Prostate gland (tissue), 2 donors: ENCODE measurements around the gene PPP1R13B. TPM values are rescaled to one million over a fixed set of nuclear protein-coding genes. Genes with fewer than 3 reads are reported as not detected.
A peak's percentile ranks its signal among the peaks of the same experiment; 100 is the strongest.

ENCODE experiments used
- DNase-seq: peaks from one replicate; pipeline ENCODE4 v3.0.0-alpha.2; 2019; ENCODE audit warnings: low spot score
- H3K27ac ChIP-seq, 2 donors: fragments of 200-600 bp; sonication (generic); 2 replicates each; pipeline ENCODE4 v1.5.1; 2017 to 2019
- H3K27me3 ChIP-seq: fragments of 200-600 bp; sonication (generic); replicated peaks from 2 replicates; pipeline ENCODE4 v1.5.1; 2019; ENCODE audit not compliant: insufficient read depth
- H3K36me3 ChIP-seq, 2 donors: fragments of 200-600 bp; sonication (generic); 1 replicate in 1 of 2; 2 replicates in 1 of 2; pipeline versions ENCODE4 v1.5.1 to v1.8.1; 2017 to 2019
- H3K4me1 ChIP-seq: fragments of 200-600 bp; sonication (generic); replicated peaks from 2 replicates; pipeline ENCODE4 v1.5.1; 2019
- H3K4me3 ChIP-seq, 2 donors: fragments of 200-600 bp; sonication (generic); 2 replicates each; pipeline ENCODE4 v1.5.1; 2017 to 2019
- H3K9me3 ChIP-seq: fragments of 200-600 bp; sonication (generic); 2 replicates; pipeline ENCODE4 v1.5.1; 2017
- POLR2A ChIP-seq: fragments of 450-650 bp; IDR thresholded peaks from one replicate; pipeline ENCODE4 v1.6.1; 2016; ENCODE audit warnings: antibody characterized with exemption, mild to moderate bottlenecking
- POLR2AphosphoS5 ChIP-seq: sonication (generic); formaldehyde crosslinking; IDR thresholded peaks from one replicate; pipeline ENCODE4 v1.6.1; 2017; ENCODE audit warnings: antibody characterized with exemption
- WGBS: methylation state at CpG from one replicate; pipeline ENCODE4 v1.1.5; 2018; 5-methylcytosine and 5-hydroxymethylcytosine counted together
- intact Hi-C: fragments of 100-400 bp; cut with DNase I; formaldehyde crosslinking; loops from one replicate; pipeline ENCODE4 v1.14.2; 2022
- total RNA-seq, 2 donors: library from RNA; depleted of rRNA; stranded (reverse); fragments of >200 nt; gene quantifications; one replicate each; pipeline ENCODE4 v1.1.0, GENCODE V29; 2016
- TF ChIP-seq, protein P1 (sequence below), 4 experiments: fragments of 200-600 bp in 2 of 4; fragments of 450-650 bp in 2 of 4; sonication (generic) in 2 of 4; IDR thresholded peaks; 1 replicate in 3 of 4; 2 replicates in 1 of 4; pipeline ENCODE4 v1.5.1; 2016 to 2019; ENCODE audit warnings: antibody characterized with exemption in 4 of 4, mild to moderate bottlenecking in 2 of 4, moderate library complexity in 2 of 4

PPP1R13B gene
- total RNA-seq, 2 donors from 2014 or later: 48.2 to 64.6 TPM

DNA sequence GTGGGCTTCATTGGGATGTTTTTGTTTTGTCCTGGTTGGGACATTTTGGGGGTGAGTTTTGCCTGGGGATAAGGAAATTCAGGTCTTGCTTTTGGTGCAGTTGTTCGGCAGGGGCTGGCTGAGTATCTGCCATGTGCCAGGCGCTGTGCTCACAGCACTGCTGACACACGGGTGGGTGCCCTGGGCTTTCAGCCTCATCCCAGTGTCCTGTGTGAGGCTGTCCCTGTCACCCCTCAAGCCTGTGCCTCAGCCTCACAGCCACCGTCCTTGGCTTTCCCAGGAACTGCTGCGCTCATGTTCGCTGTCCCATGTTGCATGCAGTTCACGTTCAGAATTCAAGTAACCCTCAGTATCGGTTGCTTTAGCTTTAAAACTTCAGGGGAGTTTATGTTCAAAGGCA lies 157.0 kb downstream of the PPP1R13B start:
- H3K36me3 ChIP-seq: peaks cover 0 to 15% of the 10 kb centered on the region in 2 donors
- WGBS: 88% methylated on average over 8 of the region's 8 CpGs
- H3K27me3 ChIP-seq: no peaks in the 10 kb centered on the region
- intact Hi-C loops: no loop called here
- DNase-seq: no peak
- H3K27ac ChIP-seq: no peak overlapping the region
- no peak overlapping the region for H3K4me3 ChIP-seq
- H3K4me1 ChIP-seq: peaks cover 12% of the 10 kb centered on the region
- H3K9me3 ChIP-seq: no peaks in the 10 kb centered on the region
- no peak for TF ChIP-seq POLR2A
- no peak for TF ChIP-seq POLR2AphosphoS5
- TF ChIP-seq, protein P1, sequence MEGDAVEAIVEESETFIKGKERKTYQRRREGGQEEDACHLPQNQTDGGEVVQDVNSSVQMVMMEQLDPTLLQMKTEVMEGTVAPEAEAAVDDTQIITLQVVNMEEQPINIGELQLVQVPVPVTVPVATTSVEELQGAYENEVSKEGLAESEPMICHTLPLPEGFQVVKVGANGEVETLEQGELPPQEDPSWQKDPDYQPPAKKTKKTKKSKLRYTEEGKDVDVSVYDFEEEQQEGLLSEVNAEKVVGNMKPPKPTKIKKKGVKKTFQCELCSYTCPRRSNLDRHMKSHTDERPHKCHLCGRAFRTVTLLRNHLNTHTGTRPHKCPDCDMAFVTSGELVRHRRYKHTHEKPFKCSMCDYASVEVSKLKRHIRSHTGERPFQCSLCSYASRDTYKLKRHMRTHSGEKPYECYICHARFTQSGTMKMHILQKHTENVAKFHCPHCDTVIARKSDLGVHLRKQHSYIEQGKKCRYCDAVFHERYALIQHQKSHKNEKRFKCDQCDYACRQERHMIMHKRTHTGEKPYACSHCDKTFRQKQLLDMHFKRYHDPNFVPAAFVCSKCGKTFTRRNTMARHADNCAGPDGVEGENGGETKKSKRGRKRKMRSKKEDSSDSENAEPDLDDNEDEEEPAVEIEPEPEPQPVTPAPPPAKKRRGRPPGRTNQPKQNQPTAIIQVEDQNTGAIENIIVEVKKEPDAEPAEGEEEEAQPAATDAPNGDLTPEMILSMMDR (IDR thresholded peaks at IDR 0.05): no peak

DNA sequence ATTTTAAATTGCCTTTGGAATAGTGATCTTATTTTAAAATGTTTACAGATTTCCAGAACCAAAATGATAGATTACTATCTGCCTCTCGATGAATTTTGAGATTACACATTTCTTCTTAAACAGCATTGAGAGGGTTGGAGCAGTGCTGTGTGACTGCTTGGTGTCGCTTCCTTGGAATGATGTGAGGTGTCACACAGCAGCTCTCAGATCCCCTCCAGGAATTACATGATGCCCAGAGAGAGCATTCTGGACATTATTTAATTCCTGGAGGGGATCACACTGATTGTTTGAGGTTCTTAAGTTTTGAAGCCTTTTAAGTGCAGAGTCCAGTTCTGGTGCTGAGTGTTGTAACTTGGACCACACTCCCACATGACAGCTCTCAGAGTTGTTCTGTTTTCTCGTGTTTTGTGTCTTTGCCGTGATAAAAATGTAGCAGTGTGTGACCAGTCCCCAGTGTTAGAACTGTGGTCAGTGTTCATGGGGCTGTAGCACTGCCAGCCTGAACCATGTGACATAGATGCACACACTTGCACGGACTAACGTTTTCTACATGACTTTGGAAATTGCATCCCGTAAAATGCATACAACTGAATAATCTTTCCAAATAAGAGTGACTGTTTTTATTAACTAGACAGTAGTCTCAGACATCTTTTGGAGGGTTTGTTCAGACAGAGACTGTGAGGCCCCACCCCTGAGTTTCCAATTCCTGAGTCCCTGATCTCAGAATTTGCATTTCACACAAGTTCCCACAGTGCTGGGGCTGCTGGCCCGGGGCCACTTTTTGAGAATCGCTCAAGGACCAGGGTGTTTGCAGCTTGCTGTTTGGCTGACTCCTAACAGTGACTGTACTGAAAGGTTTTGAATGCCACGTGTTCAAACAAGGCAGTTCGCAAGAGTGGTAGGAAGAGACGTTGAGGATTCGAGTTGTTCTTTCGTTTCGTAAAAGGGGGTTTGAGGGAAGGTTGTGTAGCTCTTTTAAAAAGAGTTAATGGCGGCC lies 158.2 kb downstream of the PPP1R13B start:
- 31% methylated on average over 16 of the region's 16 CpGs for WGBS
- TF ChIP-seq, protein P1 (IDR thresholded peaks at IDR 0.05): no peak
- TF ChIP-seq POLR2AphosphoS5 (no peak), POLR2A (no peak)
- no peaks in the 10 kb centered on the region for H3K27me3 ChIP-seq
- H3K4me3 ChIP-seq: no peak overlapping the region
- H3K27ac ChIP-seq: peak overlapping the region in 1 of 2 donors; percentile 9
- intact Hi-C loops: no loop called here
- peak; percentile 8 for DNase-seq
- peaks cover 12% of the 10 kb centered on the region for H3K4me1 ChIP-seq
- no peaks in the 10 kb centered on the region for H3K9me3 ChIP-seq
- H3K36me3 ChIP-seq: peaks cover 0 to 13% of the 10 kb centered on the region in 2 donors

DNA sequence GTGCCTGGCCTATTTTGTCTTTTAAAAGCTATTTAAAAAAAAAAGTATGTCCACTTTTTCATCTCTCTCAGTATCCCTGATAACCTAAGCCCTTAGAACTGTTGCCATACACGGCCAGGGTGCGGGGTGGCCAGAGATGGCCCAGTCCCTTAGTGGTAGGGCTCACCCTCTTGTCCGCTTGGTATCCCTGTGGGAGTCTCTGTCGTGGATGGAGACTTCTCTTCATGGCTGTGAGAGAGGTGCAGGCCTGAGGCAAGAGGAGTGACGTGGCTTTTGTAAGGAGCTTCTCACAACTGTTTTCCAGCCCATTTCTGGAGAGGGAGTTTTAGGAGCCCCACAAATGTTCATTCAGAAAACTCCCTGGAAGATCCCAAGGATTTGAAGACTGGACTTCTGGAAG lies 158.9 kb downstream of the PPP1R13B start:
- TF ChIP-seq POLR2AphosphoS5: no peak
- TF ChIP-seq, protein P1 (IDR thresholded peaks at IDR 0.05): no peak
- TF ChIP-seq POLR2A: no peak
- no peak for DNase-seq
- intact Hi-C loops: no loop called here
- WGBS: 83% methylated on average over 5 of the region's 5 CpGs
- H3K4me3 ChIP-seq: no peak overlapping the region
- no peaks in the 10 kb centered on the region for H3K9me3 ChIP-seq
- H3K4me1 ChIP-seq: peaks cover 6% of the 10 kb centered on the region
- H3K27ac ChIP-seq: no peak overlapping the region
- H3K36me3 ChIP-seq: peaks cover 0 to 6% of the 10 kb centered on the region in 2 donors
- H3K27me3 ChIP-seq: no peaks in the 10 kb centered on the region

DNA sequence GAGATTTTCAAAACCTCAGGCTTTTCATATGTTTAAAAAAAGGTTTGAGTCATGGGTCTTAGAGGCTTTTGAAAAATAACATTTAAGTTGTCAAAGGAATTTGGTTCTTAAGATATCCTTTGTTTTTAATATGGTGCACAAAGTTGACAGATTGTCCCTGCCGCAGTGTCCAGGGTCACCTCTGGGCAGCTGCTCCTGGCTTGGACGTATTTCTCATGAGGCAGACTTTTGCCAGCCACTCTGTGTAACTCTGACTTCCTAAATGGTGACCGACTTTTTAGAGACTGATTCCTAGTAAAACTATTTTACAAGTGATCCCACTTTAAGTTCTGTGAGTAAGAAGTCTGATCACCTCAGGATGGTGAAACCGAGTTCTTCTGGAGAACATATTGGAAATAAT lies 159.7 kb downstream of the PPP1R13B start:
- no peak for DNase-seq
- Histone ChIP-seq H3K27ac (no peak overlapping the region), H3K27me3 (no peaks in the 10 kb centered on the region), H3K4me3 (no peak overlapping the region), H3K4me1 (no peaks in the 10 kb centered on the region), H3K36me3 (peaks cover 0 to 6% of the 10 kb centered on the region in 2 donors), H3K9me3 (no peaks in the 10 kb centered on the region)
- TF ChIP-seq, protein P1 (IDR thresholded peaks at IDR 0.05): no peak
- TF ChIP-seq POLR2A: no peak
- 86% methylated on average over 4 of the region's 4 CpGs for WGBS
- intact Hi-C loops: no loop called here
